ENCODE measurements around the gene PCK1.

Gene PCK1

DNA sequence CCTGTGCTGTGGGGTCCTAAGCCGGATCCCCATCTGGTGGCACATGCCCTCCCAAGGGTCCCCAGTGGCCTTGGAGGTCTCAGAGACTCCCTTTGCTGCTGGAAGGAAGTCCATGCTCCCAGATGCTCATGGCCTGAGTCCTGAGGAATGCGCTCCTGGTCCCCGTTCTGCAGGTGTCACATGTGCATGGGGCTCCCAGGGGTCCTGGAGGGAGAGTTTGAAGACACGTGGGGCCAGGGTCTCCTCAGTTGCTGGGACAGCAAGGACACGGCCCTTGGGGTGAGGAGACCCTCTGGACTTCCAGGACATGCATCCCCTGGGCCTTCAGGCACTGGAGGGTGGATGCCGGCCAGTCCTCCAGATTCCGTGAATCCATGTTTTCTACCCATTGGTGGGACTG, 47.6 kb downstream of the PCK1 start:
- DNase-seq (ENCODE audit: low read depth), result no peak

DNA sequence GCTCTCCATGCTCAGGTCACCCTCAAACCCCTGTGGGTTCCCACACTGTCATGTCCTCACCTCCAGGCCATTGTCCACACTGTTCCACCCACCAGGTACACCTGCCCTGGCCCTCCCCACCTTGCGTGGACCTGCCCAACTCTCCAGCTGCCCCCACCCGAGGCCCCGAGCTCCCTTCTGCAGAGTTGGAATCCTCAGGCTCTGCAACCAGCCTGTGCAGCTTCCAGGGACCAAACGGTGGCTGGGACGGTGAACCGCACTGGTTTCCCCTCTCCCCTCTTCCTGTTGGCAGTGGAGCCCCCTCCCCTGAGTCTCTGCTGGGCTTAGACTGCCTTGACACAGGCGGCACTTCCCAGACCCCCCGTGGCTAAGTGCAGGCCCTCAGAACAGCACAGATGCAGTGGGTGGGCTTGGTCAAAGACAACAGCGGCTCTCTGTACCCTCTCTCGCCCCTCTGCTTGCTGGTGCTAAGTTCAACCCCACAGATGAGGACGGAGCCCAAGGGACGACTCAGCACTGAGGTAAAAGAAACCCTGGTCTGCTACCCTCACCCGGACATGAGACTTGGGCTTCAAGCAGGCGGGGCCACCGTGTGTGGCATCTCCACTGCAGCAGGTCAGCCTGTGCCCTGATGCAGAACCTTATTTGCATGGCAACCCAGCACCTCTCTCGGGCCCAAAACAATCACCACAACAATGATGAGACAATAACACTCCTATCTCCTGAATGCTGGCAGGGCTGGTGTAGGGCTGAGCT, 48.4 kb downstream of the PCK1 start:
- no peak for DNase-seq (ENCODE audit: low read depth)

DNA sequence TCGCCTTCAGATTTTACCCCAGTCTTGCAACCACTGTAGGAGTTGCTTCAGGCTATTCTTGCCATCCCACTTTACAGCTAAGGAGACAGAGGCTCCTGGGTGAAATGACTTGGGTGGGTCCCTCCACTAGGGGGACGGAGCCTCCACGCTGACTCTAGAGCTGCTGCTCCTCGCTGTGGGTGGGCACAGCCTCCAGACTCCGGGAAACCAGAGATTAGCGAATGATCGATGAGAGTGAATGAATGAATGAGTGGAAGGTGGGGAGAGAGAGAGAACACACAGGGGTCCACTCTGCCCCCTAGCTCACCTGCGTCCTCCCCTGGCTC, 48.9 kb downstream of the PCK1 start:
- DNase-seq (ENCODE audit: low read depth), result no peak

DNA sequence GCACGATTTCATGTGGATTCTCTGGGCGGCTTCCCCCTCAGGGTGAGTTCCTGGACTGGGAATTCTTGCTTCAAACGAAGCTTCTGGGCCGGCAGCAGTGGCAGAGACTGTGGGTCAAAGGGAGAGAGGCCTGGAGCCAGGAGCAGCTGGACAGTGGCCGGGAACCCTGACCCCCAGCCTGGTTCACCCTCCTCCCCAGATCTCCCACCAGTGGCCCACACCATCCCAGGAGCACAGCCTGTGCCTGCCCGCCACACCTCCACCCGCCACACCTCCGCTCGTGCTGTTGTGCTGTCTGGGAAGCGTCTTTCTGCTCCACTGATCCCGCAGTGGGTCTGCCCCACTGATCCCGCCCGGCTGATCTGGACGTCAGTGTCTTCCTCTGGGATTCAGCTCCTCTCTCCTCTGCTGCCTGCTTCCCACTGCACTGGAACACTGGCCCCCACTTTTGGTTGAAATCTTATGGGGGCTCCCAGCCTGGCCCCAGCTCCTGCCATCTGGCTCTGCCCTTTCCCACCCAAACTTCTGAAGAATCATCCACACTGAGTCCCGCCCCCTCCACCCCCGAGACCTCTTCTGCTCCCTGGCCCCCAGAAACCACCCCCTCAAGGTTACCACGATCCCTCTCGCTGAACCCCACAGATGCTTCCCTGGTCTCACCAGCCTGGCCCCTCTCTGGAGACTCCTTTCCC, 49.5 kb downstream of the PCK1 start:
- no peak for DNase-seq (ENCODE audit: low read depth)

DNA sequence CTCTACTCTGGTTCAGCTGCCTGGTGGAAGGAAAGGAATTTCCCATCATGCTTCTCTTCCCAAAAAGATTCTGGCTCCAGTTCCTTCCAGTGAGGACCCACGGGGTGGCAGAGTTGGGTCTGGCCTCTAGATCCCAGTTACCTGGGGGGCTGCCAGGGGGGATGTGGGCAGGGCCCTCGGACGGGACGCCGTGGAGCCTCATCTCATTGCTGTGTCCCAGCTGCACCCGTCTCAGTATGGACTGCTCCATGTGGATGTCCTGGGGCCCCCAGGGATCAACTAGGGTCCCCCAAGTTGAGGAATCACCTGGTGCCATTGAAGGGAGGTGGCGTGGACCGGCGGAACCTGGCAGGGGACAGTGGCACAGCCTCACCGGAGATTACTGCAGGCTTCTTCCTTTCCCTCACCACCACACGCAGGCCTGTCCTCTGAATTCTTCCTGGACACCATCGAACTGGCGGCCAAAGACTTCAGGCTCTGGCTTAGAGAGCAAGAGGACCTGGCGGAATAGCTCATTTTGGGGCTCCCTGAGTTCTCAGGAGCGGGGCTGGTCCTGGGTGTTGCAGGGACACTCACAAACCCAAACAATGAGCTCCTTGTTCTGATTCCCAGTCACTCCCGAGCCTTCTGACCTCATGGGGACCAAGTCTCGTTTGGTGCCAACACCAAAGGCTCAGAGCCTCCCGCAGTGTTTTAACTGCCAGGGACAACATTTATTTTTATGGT, 50.8 kb downstream of the PCK1 start:
- DNase-seq (ENCODE audit: low read depth), result no peak

DNA sequence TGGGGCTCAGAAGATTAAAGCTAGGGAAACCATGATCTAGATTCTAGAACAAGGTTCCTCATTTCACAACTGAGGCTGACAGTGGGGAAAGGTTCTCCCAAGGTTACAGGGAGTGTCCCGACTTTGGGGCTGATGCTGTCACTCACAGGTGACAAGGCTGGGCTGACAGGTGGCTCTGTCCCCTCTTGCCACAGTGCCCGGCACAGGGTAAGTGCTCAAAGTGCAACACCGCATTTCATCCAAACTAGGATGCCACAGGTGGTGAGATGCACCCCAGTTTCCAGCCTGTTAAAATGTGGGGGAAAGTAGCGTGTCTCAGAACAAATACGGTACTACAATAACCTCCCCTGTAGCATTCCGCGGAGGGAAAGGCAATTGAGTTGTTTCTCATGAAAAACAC, 51.5 kb downstream of the PCK1 start:
- DNase-seq (ENCODE audit: low read depth), result no peak

DNA sequence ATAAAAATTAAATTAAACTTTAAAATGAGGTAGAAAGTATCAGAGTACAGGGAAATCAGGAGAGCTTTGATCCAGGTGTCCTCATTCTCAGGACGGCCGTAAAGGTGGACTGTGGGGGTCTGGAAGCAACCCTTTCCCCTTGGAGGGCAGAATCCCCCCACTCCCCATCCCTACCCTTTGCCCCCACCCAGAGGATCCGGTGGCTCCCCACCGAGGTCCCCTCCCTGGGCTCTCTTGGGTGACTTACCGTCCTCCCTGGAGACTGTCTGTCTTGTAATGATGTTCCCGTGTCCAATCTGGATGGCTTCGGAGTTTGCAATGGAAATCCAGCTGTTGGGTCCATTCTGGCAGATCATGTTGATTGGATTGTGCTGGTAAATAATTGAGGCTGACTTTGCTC, 52.0 kb downstream of the PCK1 start:
- DNase-seq (ENCODE audit: low read depth), result no peak

DNA sequence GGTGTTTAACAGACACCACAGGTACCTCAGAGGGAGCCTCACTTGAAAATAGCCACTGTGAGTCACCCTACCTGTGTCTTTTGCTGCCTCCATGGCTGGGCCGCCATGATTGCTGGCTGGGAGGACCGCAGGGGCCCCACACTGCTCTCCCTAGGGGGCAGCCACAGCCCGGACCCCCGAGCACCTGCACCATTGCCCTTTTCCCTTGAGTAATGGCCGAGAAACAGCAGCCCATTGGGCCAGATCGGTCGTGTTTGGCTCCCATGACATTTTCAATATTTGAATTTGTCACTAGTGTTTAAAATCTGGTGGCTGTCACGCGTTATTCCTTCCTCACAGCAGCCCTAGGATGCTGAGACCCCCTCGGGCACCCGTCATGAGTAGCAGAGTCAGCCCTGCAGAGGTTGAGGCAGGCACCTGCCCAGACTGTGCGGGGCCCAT, 52.6 kb downstream of the PCK1 start:
- no peak for DNase-seq (ENCODE audit: low read depth)

DNA sequence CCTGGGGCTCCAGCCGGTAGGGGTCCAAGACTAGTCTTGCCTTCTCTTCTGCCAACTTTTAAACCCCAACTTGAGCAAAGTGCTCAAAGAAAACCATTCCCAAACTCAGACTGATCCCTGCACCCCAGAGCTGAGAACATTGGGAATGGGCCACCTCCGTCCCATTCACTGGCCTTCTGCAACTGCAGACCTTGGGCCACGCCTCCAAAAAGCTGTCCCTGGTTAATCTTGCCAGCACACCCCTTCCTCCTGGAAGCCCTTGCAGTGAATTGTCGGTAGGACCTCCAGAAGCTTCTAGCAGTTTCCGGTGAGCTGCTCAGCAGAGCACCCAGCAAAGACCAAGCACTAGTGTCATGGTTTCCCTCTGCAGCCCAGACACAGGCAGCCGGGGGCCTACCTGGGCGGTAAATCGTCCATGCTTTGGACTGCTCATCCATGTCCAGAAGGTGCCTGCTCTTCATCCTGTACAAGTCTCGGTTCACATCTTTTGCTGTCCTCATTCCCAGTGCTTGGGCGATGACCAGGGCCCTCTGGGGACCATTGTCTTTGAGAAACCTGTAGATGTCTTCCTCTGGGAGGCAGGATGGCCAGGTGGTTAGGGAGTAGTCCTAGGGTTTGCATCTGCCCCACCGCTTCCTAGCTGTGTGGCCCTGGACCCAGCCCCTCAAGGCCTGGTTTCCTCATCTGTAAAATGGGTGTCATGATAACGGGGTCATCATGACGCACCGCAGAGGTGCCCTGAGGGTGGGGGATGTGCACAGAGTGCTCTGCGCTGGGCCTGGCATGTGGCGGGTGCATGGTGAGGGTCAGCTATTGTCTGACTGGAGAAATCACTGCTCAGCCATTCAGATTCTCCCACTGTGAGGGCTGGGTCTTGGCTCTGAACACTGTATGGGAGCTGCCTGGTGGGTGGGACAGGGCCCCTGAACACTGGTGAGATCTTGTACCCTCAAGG, 53.9 kb downstream of the PCK1 start:
- no peak for DNase-seq (ENCODE audit: low read depth)

DNA sequence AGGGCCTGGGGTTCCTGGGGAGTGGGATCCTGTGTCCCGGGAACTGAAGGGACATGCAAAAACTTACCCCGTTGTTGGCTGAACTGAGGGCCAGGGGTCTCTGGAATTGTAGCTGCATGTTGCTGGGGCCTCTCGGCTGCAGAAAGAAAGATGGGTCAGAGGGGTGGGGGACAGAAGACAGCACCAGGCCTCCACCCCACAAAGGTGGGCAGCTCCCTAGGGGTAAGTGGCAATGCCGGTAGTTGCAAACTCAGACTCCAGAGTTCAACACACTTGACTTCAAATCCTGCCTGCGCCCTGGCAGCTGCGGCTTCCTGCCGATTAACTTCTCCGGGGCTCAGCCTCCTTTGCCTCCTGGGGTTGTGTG, 54.5 kb downstream of the PCK1 start:
- no peak for DNase-seq (ENCODE audit: low read depth)

DNA sequence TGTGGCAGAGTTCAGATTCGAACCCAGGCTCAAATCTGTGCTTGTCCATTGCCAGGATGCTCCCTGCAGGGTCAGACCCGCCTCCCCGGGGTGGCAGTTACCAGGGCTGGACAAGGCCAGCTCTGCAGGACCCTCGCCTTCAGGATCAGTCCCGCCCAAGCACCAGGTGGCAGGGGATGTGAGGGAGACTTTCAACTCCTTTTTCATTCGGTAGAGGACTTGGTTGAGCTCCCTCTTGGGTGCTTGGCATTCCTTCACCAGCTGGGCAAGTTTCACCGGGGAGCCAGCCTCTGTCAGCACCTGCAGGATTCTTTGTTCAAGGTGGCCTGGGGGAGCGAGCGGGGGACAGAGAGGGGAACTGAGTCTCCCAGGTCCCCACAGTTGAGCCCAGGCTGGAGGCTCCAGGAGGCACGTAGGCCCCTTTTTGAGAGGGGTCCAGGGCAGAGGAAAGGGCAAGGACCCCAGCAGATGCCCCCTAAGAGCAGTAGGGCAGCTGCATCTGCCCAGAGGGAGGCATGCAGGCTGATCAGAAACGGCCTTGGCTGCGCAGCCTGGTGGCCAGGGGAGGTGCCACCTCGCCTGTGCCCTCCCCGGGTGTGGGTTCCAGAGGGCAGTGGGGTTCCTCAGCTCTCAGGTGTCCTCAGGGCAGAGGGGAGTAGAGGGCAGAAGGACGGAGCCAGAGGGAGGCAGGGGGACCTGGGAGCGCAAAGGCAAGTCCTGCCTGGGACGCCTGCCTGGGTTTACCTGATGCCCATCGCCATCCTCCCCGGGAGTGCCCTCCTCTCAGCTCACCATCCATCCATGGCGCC, 55.4 kb downstream of the PCK1 start:
- no peak for DNase-seq (ENCODE audit: low read depth)

DNA sequence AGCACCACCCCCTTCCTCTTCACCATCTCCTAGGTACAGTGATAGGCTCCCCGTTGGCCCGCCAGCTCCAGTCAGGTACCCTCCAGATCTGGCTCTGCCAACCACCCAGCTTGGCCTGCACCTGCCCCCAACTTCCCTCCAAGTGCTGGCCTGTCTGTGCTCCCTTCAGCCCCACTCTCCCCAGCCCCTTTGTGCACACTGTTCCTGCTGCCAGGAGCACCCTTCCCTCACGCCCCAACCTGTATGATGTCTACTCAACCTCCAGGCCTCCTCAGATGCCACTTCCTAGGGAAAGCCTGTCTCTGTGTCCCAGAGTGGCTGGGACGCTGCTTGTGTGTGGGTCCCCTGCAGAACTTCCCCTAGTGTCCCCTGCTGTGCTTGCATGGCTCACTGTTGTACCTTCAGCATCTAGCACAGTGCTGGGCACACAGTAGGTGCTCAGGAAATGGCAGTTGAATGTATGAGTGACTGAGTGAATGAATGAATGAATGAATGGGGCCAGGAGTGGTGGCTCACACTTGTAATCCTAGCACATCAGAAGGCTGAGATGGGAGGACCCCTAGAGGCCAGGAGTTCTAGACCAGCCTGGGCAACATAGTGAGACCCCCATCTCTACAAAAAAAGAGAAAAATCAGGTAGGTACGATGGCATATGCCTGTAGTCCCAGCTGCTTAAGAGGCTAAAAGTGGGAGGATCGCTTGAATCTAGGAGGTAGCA, 56.3 kb downstream of the PCK1 start:
- no peak for DNase-seq (ENCODE audit: low read depth)
